ENCODE data around the gene GRIA3. TPM values are rescaled to one million over a fixed set of nuclear protein-coding genes. Genes with fewer than 3 reads are reported as not detected.

Gene GRIA3
- total RNA-seq, 2 experiments from 2014 or later: not detected

- CTCF ChIA-PET: no interaction called here
- Mint-ChIP-seq H3K27ac (no peak overlapping the region), H3K9me3 (no peaks in the 10 kb centered on the region), H3K36me3 (ENCODE audit: low read depth) (no peaks in the 10 kb centered on the region), H3K4me1 (ENCODE audit: low read depth) (no peaks in the 10 kb centered on the region), H3K4me3 (no peak overlapping the region), H3K27me3 (ENCODE audit: low read depth) (no peaks in the 10 kb centered on the region)
- no peak for DNase-seq
- intact Hi-C loops (cut with micrococcal nuclease): no loop called here
These were observed 119.4 kb downstream of the GRIA3 start for GRCh38 chrX:123303429-123303828.

GRCh38 chrX:123308658-123309057 lies 124.6 kb downstream of the GRIA3 start:
- Mint-ChIP-seq H3K27ac (no peak overlapping the region), H3K9me3 (no peaks in the 10 kb centered on the region), H3K36me3 (ENCODE audit: low read depth) (no peaks in the 10 kb centered on the region), H3K27me3 (ENCODE audit: low read depth) (no peaks in the 10 kb centered on the region), H3K4me3 (no peak overlapping the region), H3K4me1 (ENCODE audit: low read depth) (no peaks in the 10 kb centered on the region)
- intact Hi-C loops (cut with micrococcal nuclease): no loop called here
- no peak for DNase-seq
- CTCF ChIA-PET: no interaction called here

- H3K4me3 Mint-ChIP-seq: no peak overlapping the region
- intact Hi-C loops (cut with micrococcal nuclease): no loop called here
- no peaks in the 10 kb centered on the region for H3K4me1 Mint-ChIP-seq (ENCODE audit: low read depth)
- no peaks in the 10 kb centered on the region for H3K27me3 Mint-ChIP-seq (ENCODE audit: low read depth)
- H3K9me3 Mint-ChIP-seq: no peaks in the 10 kb centered on the region
- CTCF ChIA-PET: no interaction called here
- H3K36me3 Mint-ChIP-seq (ENCODE audit: low read depth): no peaks in the 10 kb centered on the region
- no peak overlapping the region for H3K27ac Mint-ChIP-seq
- no peak for DNase-seq
These were observed 126.0 kb downstream of the GRIA3 start for GRCh38 chrX:123310112-123310511.

GRCh38 chrX:123311486-123311885 lies 127.4 kb downstream of the GRIA3 start:
- no peaks in the 10 kb centered on the region for H3K27me3 Mint-ChIP-seq (ENCODE audit: low read depth)
- H3K9me3 Mint-ChIP-seq: no peaks in the 10 kb centered on the region
- H3K36me3 Mint-ChIP-seq (ENCODE audit: low read depth): no peaks in the 10 kb centered on the region
- no peak for DNase-seq
- intact Hi-C loops (cut with micrococcal nuclease): no loop called here
- no peaks in the 10 kb centered on the region for H3K4me1 Mint-ChIP-seq (ENCODE audit: low read depth)
- H3K4me3 Mint-ChIP-seq: no peak overlapping the region
- CTCF ChIA-PET: no interaction called here
- no peak overlapping the region for H3K27ac Mint-ChIP-seq

GRCh38 chrX:123313486-123313885 lies 129.4 kb downstream of the GRIA3 start:
- Mint-ChIP-seq H3K27me3 (ENCODE audit: low read depth) (no peaks in the 10 kb centered on the region), H3K4me3 (no peak overlapping the region), H3K27ac (no peak overlapping the region), H3K9me3 (no peaks in the 10 kb centered on the region), H3K4me1 (ENCODE audit: low read depth) (no peaks in the 10 kb centered on the region), H3K36me3 (ENCODE audit: low read depth) (no peaks in the 10 kb centered on the region)
- intact Hi-C loops (cut with micrococcal nuclease): no loop called here
- no peak for DNase-seq
- CTCF ChIA-PET: no interaction called here

- no peaks in the 10 kb centered on the region for H3K4me1 Mint-ChIP-seq (ENCODE audit: low read depth)
- no peaks in the 10 kb centered on the region for H3K36me3 Mint-ChIP-seq (ENCODE audit: low read depth)
- CTCF ChIA-PET: no interaction called here
- no peaks in the 10 kb centered on the region for H3K27me3 Mint-ChIP-seq (ENCODE audit: low read depth)
- H3K9me3 Mint-ChIP-seq: no peaks in the 10 kb centered on the region
- no peak overlapping the region for H3K27ac Mint-ChIP-seq
- H3K4me3 Mint-ChIP-seq: no peak overlapping the region
- no peak for DNase-seq
- intact Hi-C loops (cut with micrococcal nuclease): no loop called here
These were observed 136.5 kb downstream of the GRIA3 start for GRCh38 chrX:123320622-123321021.

GRCh38 chrX:123322536-123322935 lies 138.5 kb downstream of the GRIA3 start:
- no peak overlapping the region for H3K4me3 Mint-ChIP-seq
- CTCF ChIA-PET: no interaction called here
- no peak for DNase-seq
- H3K4me1 Mint-ChIP-seq (ENCODE audit: low read depth): no peaks in the 10 kb centered on the region
- H3K27ac Mint-ChIP-seq: no peak overlapping the region
- no peaks in the 10 kb centered on the region for H3K27me3 Mint-ChIP-seq (ENCODE audit: low read depth)
- no peaks in the 10 kb centered on the region for H3K9me3 Mint-ChIP-seq
- intact Hi-C loops (cut with micrococcal nuclease): no loop called here
- no peaks in the 10 kb centered on the region for H3K36me3 Mint-ChIP-seq (ENCODE audit: low read depth)

- H3K9me3 Mint-ChIP-seq: no peaks in the 10 kb centered on the region
- no peak overlapping the region for H3K27ac Mint-ChIP-seq
- intact Hi-C loops (cut with micrococcal nuclease): no loop called here
- H3K4me1 Mint-ChIP-seq (ENCODE audit: low read depth): no peaks in the 10 kb centered on the region
- CTCF ChIA-PET: no interaction called here
- no peaks in the 10 kb centered on the region for H3K36me3 Mint-ChIP-seq (ENCODE audit: low read depth)
- H3K4me3 Mint-ChIP-seq: no peak overlapping the region
- DNase-seq: no peak
- H3K27me3 Mint-ChIP-seq (ENCODE audit: low read depth): no peaks in the 10 kb centered on the region
These were observed 140.5 kb downstream of the GRIA3 start for GRCh38 chrX:123324625-123325024.

- DNase-seq: no peak
- Mint-ChIP-seq H3K27ac (no peak overlapping the region), H3K27me3 (ENCODE audit: low read depth) (no peaks in the 10 kb centered on the region), H3K9me3 (no peaks in the 10 kb centered on the region), H3K36me3 (ENCODE audit: low read depth) (no peaks in the 10 kb centered on the region), H3K4me1 (ENCODE audit: low read depth) (no peaks in the 10 kb centered on the region), H3K4me3 (no peak overlapping the region)
- intact Hi-C loops (cut with micrococcal nuclease): no loop called here
- CTCF ChIA-PET: no interaction called here
These were observed 146.3 kb downstream of the GRIA3 start for GRCh38 chrX:123330229-123330942.

GRCh38 chrX:123331349-123331748 lies 147.3 kb downstream of the GRIA3 start:
- H3K27me3 Mint-ChIP-seq (ENCODE audit: low read depth): no peaks in the 10 kb centered on the region
- CTCF ChIA-PET: interaction anchor here (0.6 kb wide), 1 partner anchor 10 kb away, joined by 4 read pairs; no protein-coding TSS in a partner anchor
- H3K27ac Mint-ChIP-seq: no peak overlapping the region

GRCh38 chrX:123331859-123332258 lies 147.8 kb downstream of the GRIA3 start:
- no peak overlapping the region for H3K27ac Mint-ChIP-seq

More at GRCh38 chrX:123331349-123331748, 147.3 kb downstream of the GRIA3 start:
- DNase-seq: no peak
- Mint-ChIP-seq H3K9me3 (no peaks in the 10 kb centered on the region), H3K36me3 (ENCODE audit: low read depth) (no peaks in the 10 kb centered on the region), H3K4me3 (no peak overlapping the region), H3K4me1 (ENCODE audit: low read depth) (no peaks in the 10 kb centered on the region)
- intact Hi-C loops (cut with micrococcal nuclease): no loop called here

GRCh38 chrX:123336666-123337065 lies 152.6 kb downstream of the GRIA3 start:
- H3K4me1 Mint-ChIP-seq (ENCODE audit: low read depth): no peaks in the 10 kb centered on the region
- H3K36me3 Mint-ChIP-seq (ENCODE audit: low read depth): no peaks in the 10 kb centered on the region

More at GRCh38 chrX:123331859-123332258, 147.8 kb downstream of the GRIA3 start:
- intact Hi-C loops (cut with micrococcal nuclease): no loop called here
- Mint-ChIP-seq H3K4me1 (ENCODE audit: low read depth) (no peaks in the 10 kb centered on the region), H3K36me3 (ENCODE audit: low read depth) (no peaks in the 10 kb centered on the region), H3K4me3 (no peak overlapping the region), H3K27me3 (ENCODE audit: low read depth) (no peaks in the 10 kb centered on the region), H3K9me3 (no peaks in the 10 kb centered on the region)
- DNase-seq: no peak
- CTCF ChIA-PET: interaction anchor here (0.6 kb wide), 1 partner anchor 10 kb away, joined by 4 read pairs; no protein-coding TSS in a partner anchor

GRCh38 chrX:123337886-123338639 lies 154.0 kb downstream of the GRIA3 start:
- Mint-ChIP-seq H3K9me3 (no peaks in the 10 kb centered on the region), H3K4me1 (ENCODE audit: low read depth) (no peaks in the 10 kb centered on the region), H3K27me3 (ENCODE audit: low read depth) (no peaks in the 10 kb centered on the region), H3K4me3 (no peak overlapping the region), H3K27ac (no peak overlapping the region), H3K36me3 (ENCODE audit: low read depth) (no peaks in the 10 kb centered on the region)
- DNase-seq: no peak
- CTCF ChIA-PET: no interaction called here
- intact Hi-C loops (cut with micrococcal nuclease): no loop called here

More at GRCh38 chrX:123336666-123337065, 152.6 kb downstream of the GRIA3 start:
- intact Hi-C loops (cut with micrococcal nuclease): no loop called here
- Mint-ChIP-seq H3K27ac (no peak overlapping the region), H3K9me3 (no peaks in the 10 kb centered on the region), H3K4me3 (no peak overlapping the region), H3K27me3 (ENCODE audit: low read depth) (no peaks in the 10 kb centered on the region)
- DNase-seq: no peak
- CTCF ChIA-PET: no interaction called here
